Astrocyte (in vitro differentiated cells and primary cell): ENCODE results near the gene CCR6.

Experiments
- CTCF ChIP-seq: IDR thresholded peaks from 2 replicates; pipeline ENCODE4 v1.5.1; 2011; ENCODE audit warnings: low read depth, mild to moderate bottlenecking, inconsistent platforms, low read length, moderate library complexity; ENCODE audit not compliant: insufficient read depth
- EZH2 ChIP-seq: IDR thresholded peaks from 2 replicates; pipeline ENCODE4 v1.6.1; 2012; ENCODE audit warnings: mild to moderate bottlenecking, low read length, inconsistent platforms; ENCODE audit not compliant: insufficient read depth

DNA sequence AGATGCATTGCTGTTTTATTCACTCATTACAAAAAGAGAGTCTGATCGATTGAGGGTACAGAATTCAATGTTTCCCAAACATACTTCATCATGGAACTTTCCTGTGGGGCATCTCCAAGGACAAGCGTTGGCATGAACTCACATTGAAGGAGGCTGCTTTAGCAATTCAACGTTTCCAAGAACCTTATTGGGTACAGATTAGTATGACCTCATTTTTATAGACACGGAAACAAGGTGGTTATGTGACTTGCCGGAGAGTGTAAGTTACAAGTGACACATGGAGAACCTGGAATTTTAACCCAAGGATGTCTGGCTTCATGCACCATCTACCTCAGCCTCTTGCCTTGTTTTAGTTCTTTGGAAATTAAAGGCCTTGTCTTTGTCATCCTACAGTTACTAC lies 26.1 kb downstream of the CCR6 start:
- no peak for TF ChIP-seq CTCF
- TF ChIP-seq EZH2: no peak
